Natural killer cell (primary cell): ENCODE measurements around the gene C19orf25. TPM values are rescaled to one million over a fixed set of nuclear protein-coding genes. Genes with fewer than 3 reads are reported as not detected.

Experiments
- ATAC-seq, 3 donors: fragments of 150-1000 bp in 2 of 3; fragments of 200-7000 bp in 1 of 3; cut with Tn5 transposase; 1 replicate in 1 of 3; 2 replicates in 2 of 3; pipeline ENCODE4 v1.10.0; 2021; ENCODE audit warnings: mild to moderate bottlenecking in 2 of 3, moderate library complexity in 2 of 3
- DNase-seq, 2 donors: peaks; one replicate each; pipeline versions ENCODE4 v3.0.0 to v3.0.0-alpha.2; 2013 to 2021; ENCODE audit warnings: mixed read lengths in 1 of 2
- H3K27ac ChIP-seq: one replicate; pipeline ENCODE4 v1.5.1; 2013; ENCODE audit warnings: mild to moderate bottlenecking, low read length
- H3K27me3 ChIP-seq: one replicate; pipeline ENCODE4 v1.6.1; 2013; ENCODE audit warnings: low read length; ENCODE audit not compliant: control insufficient read depth, insufficient read depth
- H3K36me3 ChIP-seq: one replicate; pipeline ENCODE4 v1.6.1; 2013; ENCODE audit warnings: low read length; ENCODE audit not compliant: control insufficient read depth, insufficient read depth
- H3K4me1 ChIP-seq: one replicate; pipeline ENCODE4 v1.6.1; 2013; ENCODE audit warnings: low read length; ENCODE audit not compliant: control insufficient read depth, insufficient read depth
- H3K4me3 ChIP-seq: one replicate; pipeline ENCODE4 v1.5.1; 2013; ENCODE audit warnings: low read length
- H3K9me3 ChIP-seq: one replicate; pipeline ENCODE4 v1.6.1; 2013; ENCODE audit warnings: low read length; ENCODE audit not compliant: control insufficient read depth, insufficient read depth
- H3K27ac Mint-ChIP-seq, 2 donors: one replicate each; pipeline ENCODE4 v1.8.0; 2022; ENCODE audit warnings: mild to moderate bottlenecking in 2 of 2, mixed read lengths in 2 of 2, moderate library complexity in 1 of 2
- H3K27me3 Mint-ChIP-seq, 2 donors: one replicate each; pipeline ENCODE4 v1.8.0; 2022; ENCODE audit warnings: low read depth in 2 of 2, mixed read lengths in 2 of 2
- H3K36me3 Mint-ChIP-seq: one replicate; pipeline ENCODE4 v1.8.0; 2022; ENCODE audit warnings: mixed read lengths
- H3K4me1 Mint-ChIP-seq, 2 donors: one replicate each; pipeline ENCODE4 v1.8.0; 2022; ENCODE audit warnings: mixed read lengths in 2 of 2
- H3K4me3 Mint-ChIP-seq: one replicate; pipeline ENCODE4 v1.8.0; 2022; ENCODE audit warnings: mild to moderate bottlenecking, moderate library complexity, mixed read lengths
- H3K9me3 Mint-ChIP-seq, 2 donors: one replicate each; pipeline ENCODE4 v1.8.0; 2022; ENCODE audit warnings: mixed read lengths in 2 of 2
- WGBS: methylation state at CpG from one replicate; pipeline ENCODE4 v1.1.7; 2013; ENCODE audit warnings: missing lambda C conversion rate; ENCODE audit not compliant: insufficient coverage; 5-methylcytosine and 5-hydroxymethylcytosine counted together
- intact Hi-C: fragments of 100-400 bp; cut with micrococcal nuclease; formaldehyde crosslinking; loops from one replicate; pipeline ENCODE4 v1.14.2; 2022
- total RNA-seq, 4 donors: library from RNA; stranded (reverse); fragments of 120-200 nt in 1 of 4; gene quantifications; one replicate each; pipeline versions ENCODE4 v1.2.3 to v1.2.4, GENCODE V29; 2013 to 2022
- TF ChIP-seq, protein P1 (sequence below): fragments of 200-600 bp; IDR thresholded peaks from one replicate; pipeline ENCODE4 v1.8.0; 2022; ENCODE audit warnings: antibody characterized with exemption

Gene C19orf25
- total RNA-seq, 3 donors from 2014 or later (not counting 1 experiment from before 2014, with no cell fraction given), result 30.2 to 42.2 (median 34.3) TPM

DNA sequence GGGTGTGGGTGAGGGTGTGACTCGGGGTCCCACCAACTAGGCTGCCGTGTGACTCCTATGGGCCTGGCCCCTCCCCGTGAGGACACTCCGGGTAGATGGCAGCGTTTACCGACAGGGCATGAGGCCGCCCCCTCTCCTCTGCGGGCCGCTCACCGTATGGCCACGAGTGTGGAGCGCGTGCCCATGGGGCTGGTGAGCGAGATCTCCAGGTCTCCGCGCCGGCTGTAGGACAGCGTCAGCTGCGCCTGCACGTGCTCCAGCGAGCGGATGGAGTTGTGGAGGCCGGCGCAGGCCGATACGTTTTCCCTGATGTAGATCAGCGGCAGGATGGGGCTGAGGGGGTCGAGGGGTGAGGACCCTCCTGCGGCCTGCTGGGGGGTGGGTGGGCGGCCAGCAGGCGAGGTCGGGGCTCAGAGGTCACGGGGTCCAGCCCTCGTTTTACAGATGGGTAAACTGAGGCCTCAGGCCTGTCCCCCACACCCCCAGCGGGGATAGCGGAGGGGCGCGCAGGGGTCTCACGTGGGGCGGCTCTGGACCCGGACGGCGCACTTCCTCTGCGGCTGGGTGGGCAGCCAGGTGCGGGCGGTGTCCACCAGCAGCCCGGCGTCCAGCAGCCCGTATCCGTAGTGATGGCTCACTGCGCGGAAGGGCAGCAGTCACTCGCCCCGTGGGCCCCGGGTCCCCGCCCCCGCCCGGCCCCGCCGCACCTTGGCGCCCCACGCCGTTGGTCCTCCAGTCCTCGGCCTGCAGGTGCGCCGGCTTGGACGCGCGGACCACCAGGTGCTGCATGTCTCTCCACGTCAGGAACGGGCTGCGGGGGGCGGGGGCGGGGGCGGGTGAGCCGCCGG is 4.3 kb upstream of the C19orf25 start:
- no peaks in the 10 kb centered on the region for H3K27me3 Mint-ChIP-seq
- H3K27ac ChIP-seq, result no peak overlapping the region

DNA sequence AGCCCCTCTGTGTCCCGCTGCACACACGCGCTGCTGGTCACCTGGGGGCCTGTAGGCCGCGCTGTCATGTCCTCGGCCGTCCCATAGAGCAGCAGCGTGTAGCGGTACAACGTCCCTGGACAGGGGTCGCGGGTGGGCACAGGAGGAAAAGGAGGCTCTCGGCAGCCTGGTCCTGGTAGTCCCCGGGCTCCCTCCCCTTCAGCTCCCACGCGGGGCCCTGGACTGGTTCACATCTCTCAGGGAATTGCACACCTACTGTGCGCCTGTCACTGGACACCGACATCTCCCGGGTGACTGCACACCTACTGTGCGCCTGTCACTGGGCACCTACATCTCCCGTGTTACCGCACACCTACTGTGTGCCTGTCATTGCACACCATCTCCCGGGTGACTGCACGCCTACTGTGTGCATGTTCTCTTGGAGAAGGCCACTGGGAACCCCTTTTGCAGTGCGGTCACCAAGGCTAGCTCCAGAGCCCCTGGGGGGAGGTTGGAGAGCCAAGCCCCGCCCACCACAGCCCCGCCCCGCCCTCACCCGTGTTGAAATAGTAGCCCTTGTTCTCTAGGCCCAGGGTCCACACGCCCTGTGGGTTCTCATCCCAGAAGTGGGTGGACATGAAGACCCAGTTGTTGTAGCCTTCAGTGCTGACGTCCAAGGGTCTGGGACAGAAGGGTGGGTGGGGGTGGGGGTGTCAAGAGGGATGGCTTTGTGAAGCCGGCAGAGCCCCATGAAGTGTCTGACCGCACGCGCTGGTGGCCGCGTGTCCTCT is 3.5 kb upstream of the C19orf25 start:
- Histone ChIP-seq H3K4me3 (no peak overlapping the region), H3K9me3 (no peaks in the 10 kb centered on the region), H3K27me3 (no peaks in the 10 kb centered on the region), H3K36me3 (no peaks in the 10 kb centered on the region), H3K27ac (no peak overlapping the region), H3K4me1 (peaks cover 21% of the 10 kb centered on the region)
- Mint-ChIP-seq H3K36me3 (no peaks in the 10 kb centered on the region), H3K4me1 (peaks cover 9 to 21% of the 10 kb centered on the region in 2 donors), H3K27ac (no peak overlapping the region), H3K27me3 (no peaks in the 10 kb centered on the region), H3K4me3 (no peak overlapping the region), H3K9me3 (no peaks in the 10 kb centered on the region)
- TF ChIP-seq, protein P1, sequence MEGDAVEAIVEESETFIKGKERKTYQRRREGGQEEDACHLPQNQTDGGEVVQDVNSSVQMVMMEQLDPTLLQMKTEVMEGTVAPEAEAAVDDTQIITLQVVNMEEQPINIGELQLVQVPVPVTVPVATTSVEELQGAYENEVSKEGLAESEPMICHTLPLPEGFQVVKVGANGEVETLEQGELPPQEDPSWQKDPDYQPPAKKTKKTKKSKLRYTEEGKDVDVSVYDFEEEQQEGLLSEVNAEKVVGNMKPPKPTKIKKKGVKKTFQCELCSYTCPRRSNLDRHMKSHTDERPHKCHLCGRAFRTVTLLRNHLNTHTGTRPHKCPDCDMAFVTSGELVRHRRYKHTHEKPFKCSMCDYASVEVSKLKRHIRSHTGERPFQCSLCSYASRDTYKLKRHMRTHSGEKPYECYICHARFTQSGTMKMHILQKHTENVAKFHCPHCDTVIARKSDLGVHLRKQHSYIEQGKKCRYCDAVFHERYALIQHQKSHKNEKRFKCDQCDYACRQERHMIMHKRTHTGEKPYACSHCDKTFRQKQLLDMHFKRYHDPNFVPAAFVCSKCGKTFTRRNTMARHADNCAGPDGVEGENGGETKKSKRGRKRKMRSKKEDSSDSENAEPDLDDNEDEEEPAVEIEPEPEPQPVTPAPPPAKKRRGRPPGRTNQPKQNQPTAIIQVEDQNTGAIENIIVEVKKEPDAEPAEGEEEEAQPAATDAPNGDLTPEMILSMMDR, result no peak
- DNase-seq, result no peak
- ATAC-seq, result no peak
- intact Hi-C loops, result no loop called here
- 92% methylated on average over 37 of the region's 37 CpGs for WGBS

More for the DNA sequence above, 4.3 kb upstream of the C19orf25 start:
- WGBS, result 95% methylated on average over 77 of the region's 77 CpGs
- no peaks in the 10 kb centered on the region for H3K9me3 Mint-ChIP-seq
- no peaks in the 10 kb centered on the region for H3K27me3 ChIP-seq
- H3K4me1 Mint-ChIP-seq, result peaks cover 9 to 15% of the 10 kb centered on the region in 2 donors
- no peaks in the 10 kb centered on the region for H3K36me3 Mint-ChIP-seq
- TF ChIP-seq, protein P1, result no peak
- H3K4me3 Mint-ChIP-seq, result no peak overlapping the region
- no peak overlapping the region for H3K4me3 ChIP-seq
- H3K9me3 ChIP-seq, result no peaks in the 10 kb centered on the region
- no peaks in the 10 kb centered on the region for H3K36me3 ChIP-seq
- intact Hi-C loops, result no loop called here
- H3K4me1 ChIP-seq, result peaks cover 13% of the 10 kb centered on the region
- no peak for ATAC-seq
- H3K27ac Mint-ChIP-seq, result no peak overlapping the region
- no peak for DNase-seq

DNA sequence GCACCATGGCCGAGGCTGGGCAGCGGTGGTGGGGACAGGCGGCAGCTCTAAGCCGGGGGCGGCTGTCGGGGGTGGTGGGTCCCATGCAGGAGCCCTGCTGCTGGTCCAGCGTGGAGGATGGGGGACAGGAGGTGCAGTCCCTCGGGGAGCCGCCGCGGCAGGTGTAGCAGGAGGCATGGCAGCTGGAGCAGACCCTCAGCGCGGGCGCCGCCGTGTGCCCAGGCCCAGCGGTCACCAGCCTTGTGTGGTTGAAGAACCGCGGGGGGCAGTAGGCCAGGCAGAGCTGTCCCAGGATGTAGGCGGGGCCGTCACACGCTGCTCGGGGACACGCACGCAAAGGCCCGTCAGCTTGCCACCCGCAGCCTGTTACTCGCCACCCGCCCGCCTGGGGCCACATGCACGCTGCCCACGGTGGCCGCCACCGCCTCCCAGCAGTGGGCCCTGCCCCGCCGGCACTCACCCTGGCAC is 2.9 kb upstream of the C19orf25 start:
- H3K27ac ChIP-seq, result no peak overlapping the region
- TF ChIP-seq, protein P1, result no peak
- H3K4me3 Mint-ChIP-seq, result no peak overlapping the region
- H3K27ac Mint-ChIP-seq, result no peak overlapping the region
- intact Hi-C loops, result no loop called here
- H3K36me3 Mint-ChIP-seq, result no peaks in the 10 kb centered on the region
- H3K36me3 ChIP-seq, result peaks cover 2% of the 10 kb centered on the region
- ATAC-seq (no peak), DNase-seq (no peak)
- no peaks in the 10 kb centered on the region for H3K27me3 ChIP-seq
- H3K4me1 Mint-ChIP-seq, result peaks cover 9 to 25% of the 10 kb centered on the region in 2 donors
- 86% methylated on average over 36 of the region's 36 CpGs for WGBS
- peaks cover 25% of the 10 kb centered on the region for H3K4me1 ChIP-seq
- H3K4me3 ChIP-seq, result no peak overlapping the region
- no peaks in the 10 kb centered on the region for H3K27me3 Mint-ChIP-seq
- no peaks in the 10 kb centered on the region for H3K9me3 ChIP-seq
- H3K9me3 Mint-ChIP-seq, result no peaks in the 10 kb centered on the region
